NOMO-1 treated with dmso at 0.1 percent for 144 hours (cell line): ENCODE measurements around the gene CNTN6.
"Not testable (repeated sequence)": the region's sequence is repeated elsewhere in the genome, so short reads cannot be mapped to it uniquely, and the experiment has no call there.

Experiments
- DNase-seq: peaks from one replicate; lab custom pipeline; 2025; ENCODE audit not compliant: unreplicated experiment; lab: John Stamatoyannopoulos, UW

Gene CNTN6

GRCh38 chr3:1272546-1273265, 179.9 kb downstream of the CNTN6 start:
- DNase-seq, result no peak

GRCh38 chr3:1275495-1275894, 182.7 kb downstream of the CNTN6 start:
- no peak for DNase-seq

- no peak for DNase-seq
These were observed 195.0 kb downstream of the CNTN6 start for GRCh38 chr3:1287815-1288214.

GRCh38 chr3:1288805-1289494, 196.1 kb downstream of the CNTN6 start:
- DNase-seq, result no peak

- DNase-seq, result no peak
These were observed 199.8 kb downstream of the CNTN6 start for GRCh38 chr3:1292571-1293071.

- DNase-seq, result no peak
These were observed 201.8 kb downstream of the CNTN6 start for GRCh38 chr3:1294586-1294985.

GRCh38 chr3:1318296-1319005, 225.6 kb downstream of the CNTN6 start:
- no peak for DNase-seq

- DNase-seq, result no peak
These were observed 233.7 kb downstream of the CNTN6 start for GRCh38 chr3:1326546-1326945.

- no peak for DNase-seq
These were observed 237.3 kb downstream of the CNTN6 start for GRCh38 chr3:1330107-1330506.

- no peak for DNase-seq
These were observed 253.6 kb downstream of the CNTN6 start for GRCh38 chr3:1346386-1346785.

GRCh38 chr3:1348547-1348946, 255.7 kb downstream of the CNTN6 start:
- DNase-seq, result no peak

- DNase-seq, result no peak
These were observed 258.1 kb downstream of the CNTN6 start for GRCh38 chr3:1350885-1351284.

- DNase-seq, result no peak
These were observed 262.9 kb downstream of the CNTN6 start for GRCh38 chr3:1355691-1356090.

GRCh38 chr3:1356101-1356500, 263.3 kb downstream of the CNTN6 start:
- DNase-seq, result no peak

GRCh38 chr3:1365528-1365927, 272.7 kb downstream of the CNTN6 start:
- DNase-seq, result no peak

- no peak for DNase-seq
These were observed 281.6 kb downstream of the CNTN6 start for GRCh38 chr3:1374471-1374870.

GRCh38 chr3:1375145-1375544, 282.3 kb downstream of the CNTN6 start:
- DNase-seq, result no peak

- DNase-seq, result peak; percentile 50
These were observed 288.3 kb downstream of the CNTN6 start for GRCh38 chr3:1380926-1381646.

GRCh38 chr3:1381647-1382036, 288.8 kb downstream of the CNTN6 start:
- no peak for DNase-seq

GRCh38 chr3:1387396-1387905, 294.6 kb downstream of the CNTN6 start:
- DNase-seq, result not testable (repeated sequence)

- DNase-seq, result no peak
These were observed 301.4 kb downstream of the CNTN6 start for GRCh38 chr3:1394188-1394587.
